Upper lobe of left lung (tissue), 6 donors: ENCODE data around the gene NPR2. TPM values are rescaled to one million over a fixed set of nuclear protein-coding genes. Genes with fewer than 3 reads are reported as not detected.
A peak's percentile ranks its signal among the peaks of the same experiment; 100 is the strongest.

Experiments used
- ATAC-seq, 2 donors: fragments of 200-7000 bp; cut with Tn5 transposase; one replicate each; pipeline ENCODE4 v1.9.1; 2022; ENCODE audit warnings: mild to moderate bottlenecking in 2 of 2, moderate library complexity in 2 of 2; ENCODE audit not compliant: low FRiP score in 2 of 2
- DNase-seq, 2 donors: peaks; one replicate each; pipeline ENCODE4 v3.0.0-alpha.2; 2019 to 2020
- H3K27ac ChIP-seq, 4 donors: fragments of 200-600 bp; sonication (generic); one replicate each; pipeline ENCODE4 v1.5.1; 2016 to 2019
- H3K27me3 ChIP-seq, 4 donors: fragments of 200-600 bp; sonication (generic); one replicate each; pipeline ENCODE4 v1.5.1; 2017 to 2019
- H3K36me3 ChIP-seq, 4 donors: fragments of 200-600 bp; sonication (generic); one replicate each; pipeline ENCODE4 v1.5.1; 2016 to 2019
- H3K4me1 ChIP-seq, 4 donors: fragments of 200-600 bp; sonication (generic); one replicate each; pipeline ENCODE4 v1.5.1; 2018 to 2019
- H3K4me3 ChIP-seq, 4 donors: fragments of 200-600 bp; sonication (generic); one replicate each; pipeline ENCODE4 v1.5.1; 2017 to 2019; ENCODE audit warnings: mild to moderate bottlenecking in 2 of 4, moderate library complexity in 1 of 4
- H3K9me3 ChIP-seq, 4 donors: fragments of 200-600 bp; sonication (generic); one replicate each; pipeline ENCODE4 v1.5.1; 2018 to 2019
- EP300 ChIP-seq, 4 donors: sonication (generic); formaldehyde crosslinking; IDR thresholded peaks; one replicate each; pipeline ENCODE4 v1.5.1; 2017; ENCODE audit warnings: antibody characterized with exemption in 4 of 4, control low read depth in 2 of 4
- POLR2A ChIP-seq, 4 donors: fragments of 450-650 bp; IDR thresholded peaks; one replicate each; pipeline ENCODE4 v1.5.1; 2016 to 2017; ENCODE audit warnings: antibody characterized with exemption in 4 of 4, mild to moderate bottlenecking in 2 of 4
- POLR2AphosphoS5 ChIP-seq, 2 donors: sonication (generic); formaldehyde crosslinking; IDR thresholded peaks; one replicate each; pipeline ENCODE4 v1.5.1; 2017; ENCODE audit warnings: antibody characterized with exemption in 2 of 2
- WGBS, 2 donors: methylation state at CpG; one replicate each; pipeline ENCODE4 v1.1.5; 2017 to 2018; 5-methylcytosine and 5-hydroxymethylcytosine counted together
- total RNA-seq, 6 donors: library from RNA; depleted of rRNA in 4 of 6; stranded (reverse); fragments of >200 nt in 4 of 6; gene quantifications; one replicate each; pipeline versions ENCODE4 v1.1.0 to v1.2.1, GENCODE V29; 2016 to 2021
- TF ChIP-seq, protein P1 (sequence below), 6 experiments: fragments of 450-650 bp in 4 of 6; fragments of 200-600 bp in 2 of 6; sonication (generic) in 2 of 6; IDR thresholded peaks; one replicate each; pipeline ENCODE4 v1.5.1; 2016 to 2019; ENCODE audit warnings: antibody characterized with exemption in 6 of 6
- donor health status: DM: no; HTN: no; CAD: no; lungs with moderate emphysema.
- donor health status: DM: no; HTN: yes; CAD: no; lungs with severe emphysema.

NPR2 gene
- 10 to 100 TPM in 4 of 6 donors, 1 to 10 TPM in 2; 8.3 to 46.1 (median 13.1) TPM for total RNA-seq

DNA sequence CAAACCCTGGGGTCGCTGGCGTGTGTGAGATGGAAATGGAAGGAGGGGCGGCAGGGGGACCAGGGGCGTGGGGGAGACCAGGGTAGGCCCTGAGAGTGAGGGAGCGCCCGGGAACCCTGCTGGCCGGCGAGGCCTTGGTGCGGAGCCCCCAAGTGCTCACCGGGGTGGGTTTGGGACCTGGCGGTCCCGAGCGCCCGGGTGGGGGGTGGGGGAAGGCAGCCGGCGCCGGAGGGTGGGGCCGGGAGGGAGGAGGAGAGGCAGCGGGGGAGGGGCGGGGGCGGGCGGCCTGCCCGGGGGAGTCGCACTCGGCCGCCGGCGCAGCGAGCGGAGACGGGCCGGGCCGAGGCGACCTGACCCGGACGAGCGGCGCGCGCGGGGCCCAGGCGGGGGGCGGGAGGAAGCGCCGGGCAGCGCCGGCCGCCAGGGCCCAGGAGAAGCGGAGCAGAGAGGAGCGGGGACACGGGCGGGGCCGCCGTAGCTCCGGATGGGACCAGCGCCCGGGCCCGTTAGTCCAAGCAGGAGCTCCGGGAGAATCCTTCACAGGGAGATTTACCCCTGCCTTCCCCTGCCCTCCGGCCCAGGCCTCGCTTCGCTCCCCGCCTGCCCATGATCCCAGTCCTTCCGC is at the start of gene NPR2:
NPR2 (plus strand) TSS at position 295 of the 625 bp plus-strand sequence. CDS start 818 bp downstream, outside the sequence.
- Histone ChIP-seq H3K27me3 (no peaks in the 10 kb centered on the region), H3K9me3 (no peaks in the 10 kb centered on the region), H3K4me3 (peak within 1 kb of the TSS in 3 of 4 donors; percentile 44 to 57 (median 49)), H3K27ac (peak within 1 kb of the TSS; percentile 59 to 88 (median 82)), H3K4me1 (peaks cover 23 to 32% (median 28%) of the 10 kb centered on the region in 4 donors), H3K36me3 (no peaks in the 10 kb centered on the region)
- TF ChIP-seq POLR2AphosphoS5 (IDR thresholded peaks at IDR 0.05) (no peak), POLR2A (IDR thresholded peaks at IDR 0.05) (no peak), EP300 (IDR thresholded peaks at IDR 0.05) (no peak)
- TF ChIP-seq, protein P1, sequence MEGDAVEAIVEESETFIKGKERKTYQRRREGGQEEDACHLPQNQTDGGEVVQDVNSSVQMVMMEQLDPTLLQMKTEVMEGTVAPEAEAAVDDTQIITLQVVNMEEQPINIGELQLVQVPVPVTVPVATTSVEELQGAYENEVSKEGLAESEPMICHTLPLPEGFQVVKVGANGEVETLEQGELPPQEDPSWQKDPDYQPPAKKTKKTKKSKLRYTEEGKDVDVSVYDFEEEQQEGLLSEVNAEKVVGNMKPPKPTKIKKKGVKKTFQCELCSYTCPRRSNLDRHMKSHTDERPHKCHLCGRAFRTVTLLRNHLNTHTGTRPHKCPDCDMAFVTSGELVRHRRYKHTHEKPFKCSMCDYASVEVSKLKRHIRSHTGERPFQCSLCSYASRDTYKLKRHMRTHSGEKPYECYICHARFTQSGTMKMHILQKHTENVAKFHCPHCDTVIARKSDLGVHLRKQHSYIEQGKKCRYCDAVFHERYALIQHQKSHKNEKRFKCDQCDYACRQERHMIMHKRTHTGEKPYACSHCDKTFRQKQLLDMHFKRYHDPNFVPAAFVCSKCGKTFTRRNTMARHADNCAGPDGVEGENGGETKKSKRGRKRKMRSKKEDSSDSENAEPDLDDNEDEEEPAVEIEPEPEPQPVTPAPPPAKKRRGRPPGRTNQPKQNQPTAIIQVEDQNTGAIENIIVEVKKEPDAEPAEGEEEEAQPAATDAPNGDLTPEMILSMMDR (IDR thresholded peaks at IDR 0.05) = no peak
- ATAC-seq (peak in 1 of 2 donors; percentile 82), DNase-seq (peak in 1 of 2 donors; percentile 90)
- 35 to 56% methylated on average over 5 to 16 of the region's 64 CpGs for WGBS, 2 donors

DNA sequence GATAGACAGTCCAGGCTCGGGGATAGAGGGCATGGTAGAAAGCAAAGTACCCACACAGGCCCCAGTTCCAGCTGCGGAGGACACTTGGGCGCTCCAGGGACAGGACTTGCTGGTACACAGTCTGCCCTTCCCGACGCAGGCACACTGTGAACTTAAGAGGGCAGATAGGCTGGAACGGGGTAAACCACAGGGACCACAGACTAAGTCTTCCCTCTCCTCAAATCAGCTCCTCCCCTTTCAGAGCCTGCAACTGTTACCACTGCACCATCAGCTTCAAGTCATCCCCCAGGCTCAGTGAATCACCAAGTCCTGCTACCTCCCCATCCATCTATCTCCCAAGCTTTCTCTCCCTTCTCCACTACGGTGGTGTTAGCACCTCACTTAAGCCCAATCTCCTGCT is 49.7 kb upstream of the NPR2 start:
- H3K36me3 ChIP-seq = peaks cover 48 to 83% (median 76%) of the 10 kb centered on the region in 4 donors

DNA sequence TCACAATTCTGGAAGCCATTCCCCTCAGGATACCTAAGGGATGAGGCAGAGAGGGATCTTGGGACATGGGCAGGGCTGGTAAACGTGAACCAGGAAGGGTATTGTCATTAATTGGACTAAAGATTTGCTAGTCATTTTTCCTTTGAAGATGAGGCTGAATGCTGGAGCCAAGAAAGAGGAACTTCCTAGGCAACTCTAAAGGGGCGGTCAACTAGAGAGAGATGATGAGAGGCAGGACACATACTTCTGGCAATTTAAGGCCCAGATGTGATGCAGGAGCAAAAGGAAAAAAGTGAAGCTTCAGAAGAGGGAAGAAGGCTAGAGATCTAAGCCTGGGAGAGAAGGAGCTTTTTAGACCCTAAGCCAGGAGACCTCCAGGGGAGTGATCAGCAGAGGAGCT is 47.9 kb upstream of the NPR2 start:
- H3K4me1 ChIP-seq = peaks cover 21 to 51% (median 37%) of the 10 kb centered on the region in 4 donors
- DNase-seq (no peak), ATAC-seq (no peak)
- TF ChIP-seq, protein P1 (IDR thresholded peaks at IDR 0.05) = no peak
- TF ChIP-seq POLR2AphosphoS5 (IDR thresholded peaks at IDR 0.05) = no peak
- no peak for TF ChIP-seq EP300 (IDR thresholded peaks at IDR 0.05)
- TF ChIP-seq POLR2A (IDR thresholded peaks at IDR 0.05) = no peak
- H3K36me3 ChIP-seq = peaks cover 32 to 66% (median 59%) of the 10 kb centered on the region in 4 donors
- no peaks in the 10 kb centered on the region for H3K9me3 ChIP-seq
- no peaks in the 10 kb centered on the region for H3K27me3 ChIP-seq
- 56 to 62% methylated on average over 2 of the region's 2 CpGs for WGBS, 2 donors
- H3K27ac ChIP-seq = peak overlapping the region in 2 of 4 donors; percentile 37 to 38
- H3K4me3 ChIP-seq = no peak overlapping the region

More for the DNA sequence above, 49.7 kb upstream of the NPR2 start:
- Histone ChIP-seq H3K27me3 (no peaks in the 10 kb centered on the region), H3K27ac (no peak overlapping the region), H3K9me3 (no peaks in the 10 kb centered on the region), H3K4me3 (no peak overlapping the region), H3K4me1 (peaks cover 12 to 34% (median 23%) of the 10 kb centered on the region in 4 donors)
- ATAC-seq (no peak), DNase-seq (no peak)
- WGBS, 2 donors = 75 to 83% methylated on average over 7 of the region's 7 CpGs
- no peak for TF ChIP-seq POLR2A (IDR thresholded peaks at IDR 0.05)
- no peak for TF ChIP-seq POLR2AphosphoS5 (IDR thresholded peaks at IDR 0.05)
- TF ChIP-seq EP300 (IDR thresholded peaks at IDR 0.05) = no peak
- TF ChIP-seq, protein P1 (IDR thresholded peaks at IDR 0.05) = no peak

DNA sequence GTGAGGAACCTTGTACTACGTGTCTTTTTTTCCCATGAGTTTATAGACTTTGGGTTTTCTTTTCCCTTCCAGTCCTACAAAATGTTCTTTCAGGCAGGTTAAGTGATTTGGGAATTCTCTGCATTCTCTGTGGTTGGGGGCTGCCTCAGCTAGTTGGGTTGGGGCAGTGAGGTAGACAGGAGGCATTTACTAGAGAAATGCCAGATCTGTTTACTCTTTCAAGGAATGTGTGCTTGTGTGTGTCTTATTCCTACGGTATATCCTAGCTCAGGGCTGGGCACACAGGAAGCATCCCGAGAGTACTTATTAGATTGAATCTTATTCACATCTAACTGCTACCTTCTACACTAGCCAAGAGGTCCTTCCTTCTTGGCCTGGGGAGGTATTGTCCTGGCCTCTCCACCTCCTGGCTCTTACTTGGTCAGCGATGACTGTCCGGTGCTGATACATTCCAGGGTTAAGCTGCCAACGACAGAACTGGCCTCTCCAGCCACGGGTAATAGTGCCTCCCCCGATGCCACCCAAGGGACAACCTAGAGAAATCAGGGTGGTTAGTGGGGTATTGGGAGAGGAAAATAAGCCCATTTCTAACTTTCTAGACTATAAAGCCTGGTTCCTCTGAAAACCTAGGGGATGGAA is 47.4 kb upstream of the NPR2 start:
- TF ChIP-seq POLR2AphosphoS5 (IDR thresholded peaks at IDR 0.05) = no peak
- TF ChIP-seq, protein P1 (IDR thresholded peaks at IDR 0.05) = no peak
- no peak for TF ChIP-seq EP300 (IDR thresholded peaks at IDR 0.05)
- no peak for TF ChIP-seq POLR2A (IDR thresholded peaks at IDR 0.05)
- no peak for DNase-seq
- Histone ChIP-seq H3K27ac (peak overlapping the region in 3 of 4 donors; percentile 37 to 43 (median 38)), H3K36me3 (peaks cover 27 to 60% (median 53%) of the 10 kb centered on the region in 4 donors), H3K27me3 (no peaks in the 10 kb centered on the region), H3K4me1 (peaks cover 21 to 52% (median 37%) of the 10 kb centered on the region in 4 donors), H3K4me3 (no peak overlapping the region), H3K9me3 (no peaks in the 10 kb centered on the region)
- WGBS, 2 donors = 84 to 88% methylated on average over 8 of the region's 8 CpGs
- ATAC-seq = no peak
